Measurements from ENCODE around the gene CFAP97D1. TPM values are rescaled to one million over a fixed set of nuclear protein-coding genes. Genes with fewer than 3 reads are reported as not detected.

CFAP97D1 gene
- total RNA-seq, 1 donor from 2014 or later: not detected

DNA sequence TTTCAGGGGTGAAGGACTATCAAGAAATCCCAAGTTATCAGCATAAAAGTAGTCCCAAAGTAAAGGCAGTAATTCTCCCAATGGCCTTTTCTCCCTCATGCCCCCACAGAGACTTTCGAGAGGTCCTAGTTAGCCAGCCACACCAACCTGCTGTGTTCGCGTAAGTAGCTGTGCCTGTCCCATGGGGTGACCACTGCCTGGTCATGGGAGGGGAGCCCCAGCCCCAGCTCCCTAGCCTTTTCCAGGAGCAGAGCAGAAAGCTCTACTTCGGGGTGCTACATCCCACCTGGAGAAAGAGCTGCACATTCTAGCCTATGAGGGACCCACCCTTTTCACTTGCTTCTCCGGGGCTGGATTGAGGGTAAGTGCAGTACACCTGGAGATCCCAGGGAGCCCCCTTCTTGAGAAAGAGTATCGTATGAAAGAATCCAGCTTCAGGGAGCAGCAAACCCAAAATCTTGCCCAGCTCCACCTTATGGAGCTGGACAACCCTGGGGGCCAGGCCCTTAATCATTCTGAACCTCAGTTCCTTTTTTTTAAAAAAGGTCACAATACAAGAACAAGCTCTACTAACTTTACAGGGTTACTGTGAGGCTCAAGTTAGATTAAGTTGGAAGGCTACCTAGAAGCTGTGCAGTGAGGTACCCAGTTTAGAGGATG lies 13.1 kb upstream of the CFAP97D1 start:
- DNase-seq (ENCODE audit: low spot score in 2 of 2): no peak
- FAIRE-seq: no peak

DNA sequence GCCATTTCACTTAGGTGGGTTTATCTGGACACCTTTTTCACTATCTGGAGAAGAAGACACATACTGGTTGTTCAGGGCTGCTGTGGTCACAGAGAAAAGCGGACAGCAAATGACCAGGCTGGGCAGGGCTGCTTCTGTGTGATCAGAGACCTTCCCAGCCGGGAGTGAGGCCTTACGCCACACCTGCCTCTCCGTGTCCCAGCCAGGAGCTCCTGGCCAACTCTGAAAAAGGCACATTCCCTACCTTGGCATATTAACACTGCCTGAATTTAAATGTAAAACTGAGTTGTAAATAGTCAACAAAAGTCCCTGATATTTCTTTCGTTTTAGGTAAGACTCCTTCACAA lies 12.5 kb upstream of the CFAP97D1 start:
- DNase-seq (ENCODE audit: low spot score in 2 of 2): no peak
- no peak for FAIRE-seq

DNA sequence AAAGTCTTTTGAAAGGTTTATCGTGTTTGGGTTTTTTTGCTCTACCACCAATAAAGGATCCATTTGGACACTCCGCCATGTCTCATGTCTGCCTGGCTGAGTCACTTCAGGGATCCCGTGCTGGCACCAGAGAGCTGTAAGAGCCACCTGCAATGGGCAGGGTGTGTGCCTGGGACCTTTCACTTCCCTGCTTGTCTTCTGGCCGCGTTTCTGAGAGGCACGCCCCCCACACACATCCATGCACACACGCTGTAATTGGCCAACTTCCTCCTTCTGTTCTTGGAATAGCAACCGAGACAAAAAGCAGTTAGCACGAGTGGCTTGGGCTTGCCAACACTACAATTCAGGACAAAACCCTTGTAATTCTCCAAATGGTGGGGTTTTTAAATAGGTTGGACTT lies 11.9 kb upstream of the CFAP97D1 start:
- no peak for DNase-seq (ENCODE audit: low spot score in 2 of 2)
- FAIRE-seq: no peak

DNA sequence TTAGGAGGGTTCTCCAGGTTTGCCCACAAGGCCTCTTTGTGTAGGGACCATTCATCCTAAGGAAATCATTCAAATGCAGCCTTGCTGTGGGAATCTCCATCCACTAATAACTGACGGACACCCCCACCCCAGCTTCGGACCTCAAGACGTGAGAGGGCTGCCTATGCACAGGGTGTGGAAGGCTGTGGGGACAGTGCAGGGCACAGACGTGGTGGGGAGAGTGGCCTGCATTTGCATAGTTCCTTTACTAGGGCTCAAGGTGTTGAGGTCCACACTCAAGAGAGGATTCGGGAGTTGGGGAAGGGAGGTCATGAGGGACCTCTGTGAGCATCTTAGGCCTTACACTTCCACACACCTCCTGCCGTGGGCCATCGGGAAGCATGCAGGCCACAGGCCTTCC lies 11.3 kb upstream of the CFAP97D1 start:
- DNase-seq (ENCODE audit: low spot score in 2 of 2) (no peak), FAIRE-seq (no peak)

DNA sequence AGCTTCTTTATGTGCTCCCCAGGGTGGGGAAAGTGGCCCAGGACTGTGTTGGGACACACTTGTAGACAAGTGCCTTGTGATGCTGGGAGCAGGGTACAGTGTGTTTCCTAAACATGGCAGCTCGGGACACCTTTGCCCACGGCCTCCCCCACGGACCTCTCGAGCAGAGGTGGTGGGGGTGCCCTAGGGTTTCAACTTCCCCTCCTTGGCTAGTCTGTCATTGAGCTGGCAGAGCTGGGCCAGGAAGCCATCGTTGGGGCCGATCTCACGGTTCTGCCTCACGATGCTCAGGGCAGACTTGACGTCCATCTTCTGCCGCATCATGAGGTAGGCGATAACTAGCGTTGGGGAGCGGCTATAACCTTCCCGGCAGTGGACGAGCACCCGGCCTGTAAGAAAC lies 10.8 kb upstream of the CFAP97D1 start:
- DNase-seq (ENCODE audit: low spot score in 2 of 2): no peak
- no peak for FAIRE-seq

DNA sequence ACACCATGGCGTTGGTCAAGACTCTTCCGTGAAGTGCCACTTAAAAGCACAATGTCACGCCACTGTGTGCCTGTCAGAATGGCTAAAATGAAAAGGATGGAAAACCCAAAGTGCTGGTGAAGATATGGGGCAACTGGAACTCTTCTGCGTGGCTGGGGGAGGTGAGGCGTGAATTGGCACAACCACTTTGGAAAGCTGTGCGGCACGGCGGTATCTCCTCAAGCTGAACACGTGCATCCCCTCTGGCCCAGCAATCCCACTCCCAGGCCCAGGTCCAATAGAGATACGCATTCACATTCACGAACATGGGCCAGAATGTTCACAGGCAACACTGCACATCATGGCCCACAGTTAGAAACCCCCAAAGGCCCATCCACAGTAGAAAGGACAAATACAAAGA lies 10.4 kb upstream of the CFAP97D1 start:
- FAIRE-seq: no peak
- DNase-seq (ENCODE audit: low spot score in 2 of 2): no peak

DNA sequence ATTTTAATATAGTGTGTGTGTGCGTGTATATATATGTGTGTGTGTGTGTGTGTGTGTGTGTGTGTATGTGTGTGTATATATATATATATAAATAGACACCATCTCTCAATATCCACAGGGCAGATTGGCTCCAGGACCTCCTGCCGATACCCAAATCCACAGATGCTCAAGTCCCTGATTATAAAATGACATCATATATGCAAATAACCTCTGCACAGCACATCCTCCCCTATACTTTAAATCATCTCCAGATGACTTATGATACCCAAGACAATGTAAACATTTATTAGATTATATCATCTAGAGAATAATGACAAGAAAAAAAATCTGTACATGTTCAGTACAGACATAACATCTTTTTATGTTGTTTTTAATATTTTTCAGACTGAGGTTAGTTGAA lies 9.3 kb upstream of the CFAP97D1 start:
- DNase-seq (ENCODE audit: low spot score in 2 of 2): no peak
- no peak for FAIRE-seq

DNA sequence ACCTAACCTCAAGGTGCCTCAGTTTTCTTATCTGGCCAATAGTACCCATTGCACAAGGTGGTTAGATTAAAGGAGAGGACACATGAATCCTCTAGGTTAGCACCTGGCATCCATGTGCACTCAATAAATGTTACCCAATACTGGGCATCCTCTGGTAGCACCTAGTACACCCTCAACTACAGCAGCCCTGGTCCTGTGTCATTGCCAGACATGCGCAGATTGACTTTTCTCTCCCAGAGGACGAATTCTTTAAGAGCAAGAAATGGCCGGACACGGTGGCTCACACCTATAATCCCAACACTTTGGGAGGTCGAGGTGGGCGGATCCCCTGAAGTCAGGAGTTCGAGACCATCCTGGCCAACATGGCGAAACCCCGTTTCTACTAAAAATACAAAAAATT lies 8.8 kb upstream of the CFAP97D1 start:
- no peak for DNase-seq (ENCODE audit: low spot score in 2 of 2)
- no peak for FAIRE-seq

DNA sequence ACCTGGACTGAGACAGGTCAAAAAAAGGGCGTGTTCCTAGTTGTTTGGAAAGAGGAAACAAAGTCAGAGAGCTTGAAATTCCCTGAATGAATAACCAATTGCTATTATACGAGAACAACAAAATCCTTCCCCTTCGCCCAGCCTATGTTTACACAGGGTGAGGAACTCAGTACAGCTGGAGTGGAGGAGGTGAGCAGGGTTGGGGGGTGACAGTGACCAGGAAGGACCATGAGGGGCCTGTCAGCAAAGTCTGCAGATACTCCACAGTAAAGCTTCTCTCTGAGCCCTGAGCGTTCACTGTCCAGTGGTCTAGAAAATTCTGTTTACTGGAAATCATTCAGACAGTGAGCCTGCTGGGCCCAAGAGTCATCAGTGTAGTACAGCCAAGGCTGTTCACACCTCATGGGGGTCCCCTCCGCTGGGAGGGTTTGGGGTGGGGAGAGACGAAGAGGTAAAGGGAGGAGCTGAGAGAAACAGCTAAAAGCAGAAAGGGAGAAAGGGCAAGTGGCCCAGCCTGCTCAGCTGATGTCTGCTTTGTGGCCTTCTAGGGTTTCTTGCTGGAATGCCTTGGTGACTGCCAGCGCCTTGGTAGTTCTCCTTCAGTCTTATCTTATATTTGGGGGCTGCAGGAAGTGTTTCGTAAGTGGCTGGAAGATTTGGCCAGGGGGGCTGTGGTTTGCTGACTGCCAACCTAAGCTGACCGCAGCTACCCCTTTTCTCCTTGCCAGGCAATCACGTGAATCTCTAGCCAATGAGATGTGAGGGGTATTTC lies 7.2 kb upstream of the CFAP97D1 start:
- FAIRE-seq (no peak), DNase-seq (ENCODE audit: low spot score in 2 of 2) (no peak)

DNA sequence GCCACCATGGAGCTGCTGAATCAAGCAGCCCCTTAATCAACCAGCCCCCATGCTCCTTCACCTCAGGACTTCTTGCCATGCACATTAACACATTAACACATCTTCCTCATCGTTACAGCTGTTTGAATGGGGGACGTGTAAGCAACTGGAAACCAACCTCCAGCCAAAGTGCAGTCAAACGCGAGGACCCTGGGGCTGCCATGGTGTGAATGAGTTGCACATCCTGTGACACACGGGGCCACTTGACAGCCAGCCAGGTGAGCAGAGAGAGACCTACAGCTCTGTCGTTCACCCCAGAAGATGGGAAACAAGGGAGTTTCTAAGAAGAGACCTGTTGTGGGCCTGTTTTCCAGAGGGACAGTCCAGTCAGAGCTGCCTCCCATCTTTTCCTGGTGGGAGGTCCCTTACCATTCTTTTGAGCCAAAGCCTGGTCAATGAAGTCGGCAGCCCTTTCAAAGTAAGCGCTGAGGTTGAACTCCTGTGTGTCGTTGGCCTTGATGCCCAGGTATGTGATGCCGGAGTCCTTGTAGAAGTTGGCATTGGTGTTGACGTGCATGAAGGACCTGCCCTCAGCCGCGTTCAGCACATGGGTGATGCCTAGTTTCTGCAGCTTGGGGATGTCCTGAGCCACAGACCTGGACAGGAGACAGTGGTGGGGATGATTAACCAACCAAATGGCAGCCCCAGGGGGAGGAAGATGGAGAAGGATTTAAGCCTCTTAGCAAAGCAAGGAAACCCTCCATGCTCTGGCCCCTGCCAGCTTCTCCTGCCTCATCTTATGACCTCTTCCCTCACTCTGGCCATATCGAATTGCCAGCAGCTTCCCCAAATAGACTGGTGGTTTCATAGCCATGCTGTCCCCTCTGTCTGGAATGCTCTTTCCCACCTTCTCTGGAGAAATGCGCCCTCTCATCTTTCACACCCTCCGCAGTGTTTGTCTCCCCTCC lies 5.7 kb upstream of the CFAP97D1 start:
- DNase-seq (ENCODE audit: low spot score in 2 of 2) (no peak), FAIRE-seq (no peak)

DNA sequence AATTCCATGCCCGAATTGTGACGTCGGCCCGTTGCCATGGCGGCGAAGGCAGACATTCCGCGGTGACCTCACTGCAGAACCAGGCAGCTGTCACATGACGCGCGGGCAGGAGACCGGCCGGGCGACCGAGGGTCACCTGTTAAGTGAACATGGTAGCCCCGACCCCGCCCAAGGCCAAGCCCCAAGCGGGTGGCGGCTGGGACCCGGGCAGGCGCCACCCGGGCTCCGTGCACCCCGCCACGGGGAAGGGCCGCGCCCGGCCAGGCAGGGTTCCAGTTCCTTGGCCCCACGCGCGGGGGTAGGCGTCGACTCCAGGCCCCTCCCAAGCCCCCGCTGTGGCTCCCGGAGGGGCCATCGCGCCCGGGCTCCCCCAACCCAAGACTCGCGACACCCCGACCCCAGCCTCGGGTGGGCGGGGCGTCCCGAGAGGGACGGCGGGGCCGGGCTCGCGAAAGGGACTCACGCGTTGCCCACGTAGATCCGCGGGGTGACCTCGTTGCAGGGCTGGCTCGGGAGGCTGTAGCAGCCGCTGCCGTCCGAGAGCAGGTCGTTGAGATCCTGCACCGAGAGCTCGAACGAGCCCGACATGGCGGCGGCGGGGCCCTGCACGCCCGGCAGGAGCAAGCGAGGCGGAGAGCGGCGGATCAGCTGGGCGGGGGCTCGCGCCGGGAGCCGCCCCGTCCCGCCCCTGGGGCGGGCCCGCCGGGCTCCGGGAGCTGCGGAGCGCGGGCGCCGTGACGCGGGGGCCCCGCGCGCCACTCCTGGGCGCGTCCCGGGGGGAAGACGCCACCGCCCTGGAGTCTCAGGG lies 1.7 kb upstream of the CFAP97D1 start, which contains the start of gene DUSP3:
Gene DUSP3, minus strand, starts transcription at position 641 of the 808 bp plus-strand sequence. Its CDS starts 53 bp downstream, at position 588.
- no peak for FAIRE-seq
- peak; percentile 91 to 92 for DNase-seq (ENCODE audit: low spot score in 2 of 2)

DNA sequence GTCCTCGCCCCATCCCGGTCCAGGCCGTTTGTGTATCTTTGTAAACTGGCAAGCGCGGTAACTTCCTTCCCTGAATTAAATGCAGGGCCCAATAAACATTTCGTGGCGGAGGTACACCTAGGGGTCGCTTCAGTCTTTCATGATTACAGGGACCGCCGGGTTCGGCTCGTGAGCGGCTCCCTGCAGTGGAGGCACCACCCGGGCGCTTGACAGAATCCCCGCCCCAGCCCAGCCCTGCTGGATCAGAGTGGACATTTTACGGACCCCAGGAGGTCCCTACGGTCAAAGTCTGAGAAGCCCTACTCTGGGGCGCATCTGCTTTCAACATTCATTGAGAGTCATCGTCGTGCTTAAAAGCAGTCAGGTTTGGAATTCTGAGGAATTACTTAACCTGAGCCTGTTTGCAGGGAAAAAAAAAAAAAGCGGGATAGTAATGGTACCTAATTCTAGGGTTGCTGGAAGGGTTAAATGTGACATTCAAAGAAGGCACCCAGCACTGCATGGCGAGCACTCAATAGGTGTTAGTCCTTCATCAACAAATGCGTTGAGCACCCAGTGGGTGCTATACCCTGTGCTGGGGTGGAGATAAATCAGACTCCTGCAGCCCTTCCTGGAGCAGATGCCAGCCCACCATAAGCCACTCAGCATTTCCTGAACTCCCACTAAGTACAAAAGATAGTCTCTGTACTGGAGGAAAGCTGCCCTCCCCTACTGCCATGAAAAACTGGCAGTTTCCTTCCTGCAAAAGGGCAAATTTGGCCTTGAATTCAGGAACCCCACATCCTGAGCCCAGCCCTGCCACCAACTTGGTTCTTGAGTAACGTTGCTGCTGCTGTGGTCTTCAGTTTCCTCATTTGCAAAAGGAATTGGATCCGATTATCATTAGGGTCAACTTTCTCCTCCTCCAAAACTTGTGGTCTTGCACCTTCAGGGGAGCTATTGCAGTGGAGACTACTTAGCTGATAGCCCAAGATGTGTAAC lies 800 bp upstream of the CFAP97D1 start:
- DNase-seq (ENCODE audit: low spot score in 2 of 2) (no peak), FAIRE-seq (no peak)

DNA sequence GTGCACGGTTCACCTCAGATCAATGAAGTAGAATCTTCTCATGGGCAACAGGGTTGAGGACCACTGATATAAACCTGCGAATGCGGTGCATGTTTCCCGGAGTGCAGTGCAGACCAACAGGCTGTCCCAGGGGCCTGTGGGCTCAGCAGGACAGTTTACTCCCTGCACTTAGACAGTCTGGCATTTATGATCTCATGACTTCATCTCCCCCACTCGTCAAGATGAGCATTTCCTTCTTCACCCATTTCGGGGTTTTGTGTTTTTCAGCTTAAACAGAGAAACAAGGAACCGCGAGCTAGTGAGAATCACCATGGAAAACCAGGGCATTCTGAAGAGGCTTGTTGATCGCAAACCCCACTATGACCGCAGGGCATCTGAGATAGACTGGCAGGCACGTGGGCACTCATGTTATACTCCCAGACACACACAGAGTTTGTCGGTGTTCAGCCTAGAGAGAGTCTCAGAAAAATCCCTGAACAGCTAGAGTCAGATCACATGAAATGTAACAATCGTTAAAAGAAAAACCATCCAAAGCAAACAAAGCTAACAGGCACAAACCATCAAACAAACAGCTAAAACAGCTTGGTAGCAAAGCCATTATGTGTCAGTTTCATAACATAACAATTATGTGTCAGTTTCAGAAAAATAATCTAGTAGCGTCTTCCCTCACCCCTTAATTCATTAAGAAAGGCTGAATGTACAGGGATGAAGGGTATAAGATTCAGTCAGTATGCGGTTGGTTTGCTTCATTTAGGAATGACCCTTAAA lies 2.9 kb downstream of the CFAP97D1 start:
- DNase-seq (ENCODE audit: low spot score in 2 of 2): no peak
- FAIRE-seq: no peak

DNA sequence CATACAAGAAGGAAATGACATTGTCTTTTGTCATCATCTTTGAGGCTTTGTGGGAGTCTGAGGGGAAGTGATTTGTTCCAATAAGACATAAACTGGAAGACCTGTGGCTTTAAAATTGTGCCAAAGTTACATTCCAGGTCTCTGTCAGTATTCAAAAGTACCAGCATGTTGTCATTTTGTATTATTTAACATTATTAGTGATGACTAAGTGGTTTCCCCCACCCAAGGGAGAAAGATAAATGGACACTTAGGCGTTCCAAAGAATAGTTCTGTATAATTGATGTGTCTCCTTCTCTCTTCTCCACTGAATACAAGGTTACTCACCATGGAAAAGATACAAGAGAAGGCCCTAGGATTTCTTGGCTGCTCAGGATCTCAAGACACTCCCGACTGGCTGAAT lies 3.8 kb downstream of the CFAP97D1 start:
- DNase-seq (ENCODE audit: low spot score in 2 of 2) (no peak), FAIRE-seq (no peak)

DNA sequence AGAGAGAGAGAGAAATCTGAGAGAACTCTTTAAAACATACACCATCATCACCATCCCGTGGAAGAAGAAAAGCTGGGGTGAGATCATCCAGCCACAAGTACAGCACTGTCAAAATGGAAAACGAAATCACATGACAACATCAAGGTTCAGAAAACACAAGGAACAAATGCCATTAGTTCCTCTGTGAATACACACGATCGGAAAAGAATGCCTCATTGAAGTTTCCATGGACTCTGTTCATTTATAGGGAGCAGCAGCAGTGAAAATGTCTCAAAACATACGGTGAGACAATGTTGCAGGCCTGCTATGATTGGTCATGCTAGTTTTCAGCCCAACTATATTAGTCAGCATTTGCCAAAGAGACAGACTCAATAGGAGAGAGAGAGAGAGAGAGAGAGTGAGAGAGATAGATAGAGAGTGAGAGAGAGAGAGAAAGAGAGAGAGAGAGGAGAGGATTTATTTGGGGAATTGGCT lies 4.4 kb downstream of the CFAP97D1 start:
- no peak for DNase-seq (ENCODE audit: low spot score in 2 of 2)
- FAIRE-seq: no peak

DNA sequence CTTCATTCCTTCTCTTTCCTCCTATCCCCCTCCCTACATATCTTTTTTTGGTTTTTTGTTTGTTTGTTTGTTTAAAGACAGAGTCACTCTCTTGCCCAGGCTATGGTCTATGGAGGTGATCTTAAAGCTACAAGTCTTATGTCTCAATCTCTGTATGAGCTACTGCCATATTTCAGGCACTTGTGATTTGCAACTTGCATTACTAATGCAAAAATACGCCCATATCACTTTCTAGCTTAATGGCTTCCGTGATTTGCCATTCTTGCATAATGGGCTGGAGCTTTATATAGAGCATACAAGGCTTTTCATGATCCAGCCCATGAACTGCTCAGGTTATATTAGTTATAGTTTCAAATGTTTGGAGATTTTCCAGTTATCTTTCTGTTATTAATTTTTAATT lies 7.5 kb downstream of the CFAP97D1 start:
- FAIRE-seq: no peak

DNA sequence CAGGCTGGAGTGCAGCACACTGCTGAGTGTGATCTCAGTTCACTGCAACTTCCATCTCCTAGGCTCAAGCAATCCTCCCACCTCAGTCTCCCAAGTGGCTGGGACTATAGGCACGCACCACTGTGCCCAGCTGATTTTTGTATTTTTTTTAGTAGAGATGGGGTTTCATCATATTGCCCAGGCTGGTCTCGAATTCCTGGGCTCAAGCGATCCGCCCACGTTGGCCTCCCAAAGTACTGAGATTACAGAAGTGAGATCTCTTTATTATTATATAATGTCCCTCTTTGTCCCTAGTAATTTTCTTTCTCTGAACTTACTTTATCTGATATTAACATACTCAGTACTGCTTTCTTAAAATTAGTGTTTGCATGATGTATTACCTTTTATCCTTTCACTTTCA lies 8.3 kb downstream of the CFAP97D1 start:
- FAIRE-seq (no peak), DNase-seq (ENCODE audit: low spot score in 2 of 2) (no peak)

More for the DNA sequence above, 7.5 kb downstream of the CFAP97D1 start:
- DNase-seq (ENCODE audit: low spot score in 2 of 2): no peak

DNA sequence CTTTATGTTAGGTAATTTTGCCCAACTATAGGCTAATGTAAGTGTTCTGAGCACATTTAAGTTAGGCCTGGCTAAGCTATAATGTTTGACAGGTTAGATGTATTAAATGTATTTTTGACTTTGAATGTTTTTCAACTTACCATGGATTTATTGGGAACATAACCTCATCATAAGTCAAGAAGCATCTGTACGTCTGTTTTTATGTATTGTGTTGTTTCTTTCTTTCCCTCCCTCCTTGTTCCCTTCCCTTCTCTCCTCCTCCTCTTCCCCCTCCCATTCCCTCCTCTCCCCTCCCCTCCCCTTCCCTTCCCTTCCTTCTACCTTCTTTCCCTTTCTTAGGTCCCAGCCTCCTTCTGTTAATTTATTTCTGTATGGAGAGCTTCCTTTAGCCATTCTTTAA lies 9.2 kb downstream of the CFAP97D1 start:
- FAIRE-seq (no peak), DNase-seq (ENCODE audit: low spot score in 2 of 2) (no peak)

All from frontal cortex (tissue), 4 donors.